Measurements from ENCODE around the gene NCR3LG1. TPM values are rescaled to one million over a fixed set of nuclear protein-coding genes. Genes with fewer than 3 reads are reported as not detected.

Gene NCR3LG1
- polyA plus RNA-seq, 1 donor (not counting 4 experiments of a cell fraction or from before 2014, with no cell fraction given): 3.9 TPM

- H3K9me1 ChIP-seq (ENCODE audit: control insufficient read depth, extremely low read depth, insufficient read depth, low read length): no peaks in the 10 kb centered on the region
- H3K9ac ChIP-seq (ENCODE audit: control insufficient read depth, extremely low read depth, insufficient read depth, low read length): no peak overlapping the region
- FAIRE-seq (no peak), DNase-seq (ENCODE audit: low read depth, low spot score) (no peak)
- TF ChIP-seq CTCF (optimal IDR thresholded peaks at IDR 0.05 in 1 of 3, IDR thresholded peaks at IDR 0.05 in 1 of 3, conservative IDR thresholded peaks at IDR 0.05 in 1 of 3; ENCODE audit: extremely low read depth in 1 of 3, insufficient read depth in 2 of 3, low read length in 3 of 3) (no peak), EZH2 (IDR thresholded peaks at IDR 0.05; ENCODE audit: low read length) (no peak)
- H3K79me2 ChIP-seq (ENCODE audit: control insufficient read depth, insufficient read depth, low read length): no peaks in the 10 kb centered on the region
- H3K9me3 ChIP-seq (ENCODE audit: control insufficient read depth, low read depth, low read length): no peaks in the 10 kb centered on the region
- no peak overlapping the region for H2AFZ ChIP-seq (ENCODE audit: control insufficient read depth, low read length)
- no peak overlapping the region for H3K4me2 ChIP-seq (ENCODE audit: control insufficient read depth, extremely low read depth, insufficient read depth, low read depth, low read length)
- H3K27me3 ChIP-seq (ENCODE audit: control insufficient read depth, extremely low read depth, insufficient read depth, low read length): peaks cover 13% of the 10 kb centered on the region
- dilution Hi-C loops (cut with MboI; ENCODE audit: extremely low pct_ligation_motif_present, low sequenced_read_pairs): no loop called here
- no peaks in the 10 kb centered on the region for H3K4me1 ChIP-seq (ENCODE audit: control insufficient read depth, extremely low read depth, insufficient read depth, low read length)
- H3K27ac ChIP-seq (ENCODE audit: control insufficient read depth, insufficient read depth, low read length): no peak overlapping the region
- H4K20me1 ChIP-seq (ENCODE audit: control insufficient read depth, extremely low read depth, insufficient read depth, low read length): no peaks in the 10 kb centered on the region
- H3K36me3 ChIP-seq (ENCODE audit: control insufficient read depth in 2 of 2, extremely low read depth in 1 of 2, insufficient read depth in 2 of 2, low read length in 2 of 2): no peaks in the 10 kb centered on the region
- no peak overlapping the region for H3K4me3 ChIP-seq (ENCODE audit: control insufficient read depth in 2 of 3, extremely low read depth in 1 of 3, insufficient read depth in 2 of 3, low read depth in 1 of 3, low read length in 3 of 3)
Observed at GRCh38 chr11:17387254-17387653, 35.7 kb downstream of the NCR3LG1 start.

GRCh38 chr11:17387811-17388210, 36.2 kb downstream of the NCR3LG1 start:
- Histone ChIP-seq H3K27ac (ENCODE audit: control insufficient read depth, insufficient read depth, low read length) (no peak overlapping the region), H3K4me2 (ENCODE audit: control insufficient read depth, extremely low read depth, insufficient read depth, low read depth, low read length) (no peak overlapping the region), H3K4me1 (ENCODE audit: control insufficient read depth, extremely low read depth, insufficient read depth, low read length) (no peaks in the 10 kb centered on the region), H3K27me3 (ENCODE audit: control insufficient read depth, extremely low read depth, insufficient read depth, low read length) (peaks cover 13% of the 10 kb centered on the region), H3K36me3 (ENCODE audit: control insufficient read depth in 2 of 2, extremely low read depth in 1 of 2, insufficient read depth in 2 of 2, low read length in 2 of 2) (no peaks in the 10 kb centered on the region), H3K9me3 (ENCODE audit: control insufficient read depth, low read depth, low read length) (no peaks in the 10 kb centered on the region), H2AFZ (ENCODE audit: control insufficient read depth, low read length) (no peak overlapping the region), H3K79me2 (ENCODE audit: control insufficient read depth, insufficient read depth, low read length) (no peaks in the 10 kb centered on the region), H4K20me1 (ENCODE audit: control insufficient read depth, extremely low read depth, insufficient read depth, low read length) (no peaks in the 10 kb centered on the region), H3K9ac (ENCODE audit: control insufficient read depth, extremely low read depth, insufficient read depth, low read length) (no peak overlapping the region), H3K9me1 (ENCODE audit: control insufficient read depth, extremely low read depth, insufficient read depth, low read length) (no peaks in the 10 kb centered on the region), H3K4me3 (ENCODE audit: control insufficient read depth in 2 of 3, extremely low read depth in 1 of 3, insufficient read depth in 2 of 3, low read depth in 1 of 3, low read length in 3 of 3) (no peak overlapping the region)
- dilution Hi-C loops (cut with MboI; ENCODE audit: extremely low pct_ligation_motif_present, low sequenced_read_pairs): no loop called here
- FAIRE-seq (no peak), DNase-seq (ENCODE audit: low read depth, low spot score) (no peak)
- TF ChIP-seq EZH2 (IDR thresholded peaks at IDR 0.05; ENCODE audit: low read length): no peak
- no peak for TF ChIP-seq CTCF (optimal IDR thresholded peaks at IDR 0.05 in 1 of 3, IDR thresholded peaks at IDR 0.05 in 1 of 3, conservative IDR thresholded peaks at IDR 0.05 in 1 of 3; ENCODE audit: extremely low read depth in 1 of 3, insufficient read depth in 2 of 3, low read length in 3 of 3)

Measured in keratinocyte (primary cell).